ENCODE measurements around the gene SCAMP4. TPM values are rescaled to one million over a fixed set of nuclear protein-coding genes. Genes with fewer than 3 reads are reported as not detected.

The SCAMP4 gene
- total RNA-seq, 2 donors from 2014 or later, result 35.0 to 42.1 TPM

- Histone ChIP-seq H3K9me3 (no peaks in the 10 kb centered on the region), H3K27me3 (no peaks in the 10 kb centered on the region), H3K36me3 (peaks cover 31% of the 10 kb centered on the region), H3K27ac (no peak overlapping the region), H3K4me3 (no peak overlapping the region), H3K4me1 (no peaks in the 10 kb centered on the region)
- TF ChIP-seq CTCF (IDR thresholded peaks at IDR 0.05), result no peak
- DNase-seq (ENCODE audit: low spot score), result no peak
These were observed 19.2 kb downstream of the SCAMP4 start for GRCh38 chr19:1924320-1924961.

GRCh38 chr19:1925544-1925943, 20.3 kb downstream of the SCAMP4 start:
- H3K4me1 ChIP-seq, result peaks cover 0 to 8% of the 10 kb centered on the region in 2 donors
- no peaks in the 10 kb centered on the region for H3K27me3 ChIP-seq
- H3K36me3 ChIP-seq, result peaks cover 28% of the 10 kb centered on the region
- no peak overlapping the region for H3K27ac ChIP-seq
- H3K4me3 ChIP-seq, result no peak overlapping the region
- DNase-seq (ENCODE audit: low spot score), result no peak
- no peaks in the 10 kb centered on the region for H3K9me3 ChIP-seq
- no peak for TF ChIP-seq CTCF (IDR thresholded peaks at IDR 0.05)

GRCh38 chr19:1929021-1929742, 24.0 kb downstream of the SCAMP4 start:
- H3K27me3 ChIP-seq, result no peaks in the 10 kb centered on the region
- H3K4me1 ChIP-seq, result peaks cover 0 to 8% of the 10 kb centered on the region in 2 donors
- H3K9me3 ChIP-seq, result no peaks in the 10 kb centered on the region
- peak; percentile 86 to 94 for TF ChIP-seq CTCF (IDR thresholded peaks at IDR 0.05)
- peak; percentile 85 for DNase-seq (ENCODE audit: low spot score)
- peak overlapping the region in 1 of 2 donors; percentile 40 for H3K4me3 ChIP-seq
- H3K36me3 ChIP-seq, result peaks cover 7% of the 10 kb centered on the region
- H3K27ac ChIP-seq, result no peak overlapping the region

- H3K36me3 ChIP-seq, result no peaks in the 10 kb centered on the region
- H3K27me3 ChIP-seq, result no peaks in the 10 kb centered on the region
- H3K4me3 ChIP-seq, result no peak overlapping the region
- peaks cover 0 to 8% of the 10 kb centered on the region in 2 donors for H3K4me1 ChIP-seq
- DNase-seq (ENCODE audit: low spot score), result no peak
- no peak overlapping the region for H3K27ac ChIP-seq
- no peak for TF ChIP-seq CTCF (IDR thresholded peaks at IDR 0.05)
- H3K9me3 ChIP-seq, result no peaks in the 10 kb centered on the region
These were observed 26.2 kb downstream of the SCAMP4 start for GRCh38 chr19:1931445-1931844.

GRCh38 chr19:1932395-1932794, 27.2 kb downstream of the SCAMP4 start:
- peaks cover 0 to 8% of the 10 kb centered on the region in 2 donors for H3K4me1 ChIP-seq
- no peak overlapping the region for H3K27ac ChIP-seq
- DNase-seq (ENCODE audit: low spot score), result no peak
- H3K36me3 ChIP-seq, result no peaks in the 10 kb centered on the region
- no peak overlapping the region for H3K4me3 ChIP-seq
- no peaks in the 10 kb centered on the region for H3K9me3 ChIP-seq
- no peak for TF ChIP-seq CTCF (IDR thresholded peaks at IDR 0.05)
- no peaks in the 10 kb centered on the region for H3K27me3 ChIP-seq

All from right atrium auricular region (tissue), 2 donors.